ENCODE measurements around the gene PEX11G.
A peak's percentile ranks its signal among the peaks of the same experiment; 100 is the strongest.

Gene PEX11G

DNA sequence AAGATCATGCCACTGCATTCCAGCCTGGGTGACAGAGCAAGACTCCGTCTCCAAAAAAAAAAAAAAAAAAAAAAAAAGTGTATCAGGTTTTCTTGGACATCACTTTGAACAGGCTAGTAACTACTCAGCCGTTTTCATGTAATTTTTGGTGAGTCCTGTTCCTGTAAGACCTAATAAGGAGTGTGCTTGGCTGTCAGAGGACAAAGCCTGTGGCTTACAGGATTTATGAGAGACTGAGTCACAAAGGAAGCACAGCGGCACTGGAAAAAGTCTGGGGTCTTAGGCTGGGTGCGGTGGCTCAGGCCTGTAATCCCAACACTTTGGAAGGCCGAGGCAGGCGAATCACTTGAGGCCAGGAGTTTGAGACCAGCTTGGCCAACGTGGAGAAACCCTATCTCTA lies 55.4 kb downstream of the PEX11G start:
- peak; percentile 42 for DNase-seq (ENCODE audit: low read depth, low spot score)

GRCh38 chr19:7429638-7430282 lies 59.1 kb downstream of the PEX11G start:
- DNase-seq (ENCODE audit: low read depth, low spot score): no peak

DNA sequence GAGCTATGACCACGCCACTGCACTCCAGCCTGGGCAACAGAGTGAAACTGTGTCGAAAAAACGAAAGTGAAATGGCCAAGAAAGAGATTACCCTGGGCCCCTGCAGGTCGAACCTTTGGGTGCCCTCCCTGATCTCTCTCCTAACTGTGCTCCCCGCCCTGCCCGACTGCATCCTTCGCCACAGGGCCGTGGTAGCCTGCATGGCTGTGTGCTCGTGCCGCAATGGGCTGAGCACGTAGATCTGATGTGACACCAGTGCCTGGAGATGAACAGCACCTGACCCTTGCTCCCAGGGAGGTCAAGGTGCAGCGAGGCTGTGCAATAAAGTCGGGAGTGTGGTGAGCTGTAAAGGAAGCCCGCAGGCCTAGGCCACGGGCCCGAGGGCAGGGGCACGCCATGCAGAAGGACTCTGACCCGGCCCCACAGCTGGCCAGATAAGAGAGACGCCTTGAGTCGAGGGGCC lies 60.2 kb downstream of the PEX11G start:
- no peak for DNase-seq (ENCODE audit: low read depth, low spot score)

DNA sequence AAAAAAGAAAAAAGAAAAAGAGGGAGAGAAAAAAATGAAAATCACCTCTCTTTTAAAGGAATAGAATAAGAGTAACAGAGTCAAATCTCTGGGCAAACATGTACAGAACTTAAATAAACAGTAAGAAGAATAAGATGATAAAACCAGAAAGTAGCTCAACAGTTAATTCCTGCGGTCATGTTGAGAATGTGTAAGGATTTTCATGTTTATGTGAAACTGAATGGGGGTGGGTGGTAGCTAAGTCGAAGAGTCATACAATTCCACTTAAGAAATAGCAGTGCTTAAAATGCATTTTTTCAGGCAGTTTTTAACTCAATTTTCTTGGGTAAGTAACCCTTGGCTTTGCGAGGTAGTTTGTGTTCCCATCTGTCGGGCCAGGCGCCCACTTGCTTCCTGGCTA lies 60.9 kb downstream of the PEX11G start:
- no peak for DNase-seq (ENCODE audit: low read depth, low spot score)

- no peak for DNase-seq (ENCODE audit: low read depth, low spot score)
Observed at GRCh38 chr19:7426986-7427385, 61.8 kb downstream of the PEX11G start.
